Coronary artery (tissue), 2 donors: ENCODE measurements around the gene ATP8A1.
A peak's percentile ranks its signal among the peaks of the same experiment; 100 is the strongest.

Source experiments
- DNase-seq: peaks from one replicate; pipeline ENCODE4 v3.0.0-alpha.2; 2017; ENCODE audit warnings: low spot score
- H3K27ac ChIP-seq, 2 donors: fragments of 200-600 bp; sonication (generic); one replicate each; pipeline ENCODE4 v1.5.1; 2016 to 2019
- H3K4me3 ChIP-seq: fragments of 200-600 bp; sonication (generic); 2 replicates; pipeline ENCODE4 v1.5.1; 2016; ENCODE audit warnings: mild to moderate bottlenecking, moderate library complexity
- CTCF ChIP-seq: fragments of 200-600 bp; sonication (generic); IDR thresholded peaks from one replicate; pipeline ENCODE4 v1.5.1; 2019; ENCODE audit warnings: antibody characterized with exemption

The ATP8A1 gene

GRCh38 chr4:42574870-42575430 lies 82.0 kb downstream of the ATP8A1 start:
- H3K4me3 ChIP-seq, result no peak overlapping the region
- TF ChIP-seq CTCF, result no peak
- no peak overlapping the region for H3K27ac ChIP-seq
- DNase-seq, result no peak

- no peak for TF ChIP-seq CTCF
- H3K4me3 ChIP-seq, result no peak overlapping the region
These were observed 83.7 kb downstream of the ATP8A1 start for GRCh38 chr4:42573249-42573648.

GRCh38 chr4:42570221-42570620 lies 86.7 kb downstream of the ATP8A1 start:
- no peak for TF ChIP-seq CTCF
- Histone ChIP-seq H3K27ac (no peak overlapping the region), H3K4me3 (no peak overlapping the region)
- DNase-seq, result no peak

More at GRCh38 chr4:42573249-42573648, 83.7 kb downstream of the ATP8A1 start:
- no peak overlapping the region for H3K27ac ChIP-seq
- DNase-seq, result no peak

- peak; percentile 34 for TF ChIP-seq CTCF
- no peak for DNase-seq
- no peak overlapping the region for H3K4me3 ChIP-seq
- H3K27ac ChIP-seq, result no peak overlapping the region
These were observed 88.2 kb downstream of the ATP8A1 start for GRCh38 chr4:42568610-42569207.

GRCh38 chr4:42566835-42567234 lies 90.1 kb downstream of the ATP8A1 start:
- Histone ChIP-seq H3K4me3 (no peak overlapping the region), H3K27ac (no peak overlapping the region)
- no peak for TF ChIP-seq CTCF
- DNase-seq, result no peak

- DNase-seq, result no peak
These were observed 94.9 kb downstream of the ATP8A1 start for GRCh38 chr4:42562016-42562415.

More at GRCh38 chr4:42562016-42562415, 94.9 kb downstream of the ATP8A1 start:
- no peak for TF ChIP-seq CTCF
- Histone ChIP-seq H3K4me3 (no peak overlapping the region), H3K27ac (no peak overlapping the region)
